Measurements from ENCODE around the gene LRP5.

DNA sequence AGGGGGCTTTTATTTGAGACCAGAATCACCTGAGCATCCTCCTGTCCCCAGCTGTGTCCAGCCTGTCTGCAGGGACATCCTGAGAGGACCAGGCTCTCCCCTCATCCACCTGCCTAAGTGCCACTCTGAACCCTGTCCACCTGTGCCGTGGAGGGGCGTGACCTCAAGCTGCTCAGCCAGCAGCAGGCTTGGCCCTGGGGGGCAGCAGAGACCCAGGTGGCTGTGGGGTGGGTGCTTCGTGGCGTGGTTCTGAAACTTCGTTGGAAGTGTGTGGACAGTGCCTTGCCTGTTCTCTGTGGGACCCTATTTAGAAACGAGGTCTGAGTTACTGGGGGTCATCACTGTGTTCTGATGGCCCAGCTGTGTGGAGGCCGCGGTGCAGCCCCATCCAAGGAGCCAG is 72.7 kb downstream of the LRP5 start:
- TF ChIP-seq, protein P1, sequence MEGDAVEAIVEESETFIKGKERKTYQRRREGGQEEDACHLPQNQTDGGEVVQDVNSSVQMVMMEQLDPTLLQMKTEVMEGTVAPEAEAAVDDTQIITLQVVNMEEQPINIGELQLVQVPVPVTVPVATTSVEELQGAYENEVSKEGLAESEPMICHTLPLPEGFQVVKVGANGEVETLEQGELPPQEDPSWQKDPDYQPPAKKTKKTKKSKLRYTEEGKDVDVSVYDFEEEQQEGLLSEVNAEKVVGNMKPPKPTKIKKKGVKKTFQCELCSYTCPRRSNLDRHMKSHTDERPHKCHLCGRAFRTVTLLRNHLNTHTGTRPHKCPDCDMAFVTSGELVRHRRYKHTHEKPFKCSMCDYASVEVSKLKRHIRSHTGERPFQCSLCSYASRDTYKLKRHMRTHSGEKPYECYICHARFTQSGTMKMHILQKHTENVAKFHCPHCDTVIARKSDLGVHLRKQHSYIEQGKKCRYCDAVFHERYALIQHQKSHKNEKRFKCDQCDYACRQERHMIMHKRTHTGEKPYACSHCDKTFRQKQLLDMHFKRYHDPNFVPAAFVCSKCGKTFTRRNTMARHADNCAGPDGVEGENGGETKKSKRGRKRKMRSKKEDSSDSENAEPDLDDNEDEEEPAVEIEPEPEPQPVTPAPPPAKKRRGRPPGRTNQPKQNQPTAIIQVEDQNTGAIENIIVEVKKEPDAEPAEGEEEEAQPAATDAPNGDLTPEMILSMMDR (conservative IDR thresholded peaks at IDR 0.05; ENCODE audit: low read depth, low read length), result no peak
- TF ChIP-seq EZH2 (IDR thresholded peaks at IDR 0.05; ENCODE audit: borderline replicate concordance, low read depth, low read length, poor library complexity, severe bottlenecking), result no peak
